ENCODE data around the gene ZC3H4. TPM values are rescaled to one million over a fixed set of nuclear protein-coding genes. Genes with fewer than 3 reads are reported as not detected.
A peak's percentile ranks its signal among the peaks of the same experiment; 100 is the strongest.

ZC3H4 gene
- total RNA-seq, 1 donor from 2014 or later = 53.1 TPM

GRCh38 chr19:47157431-47158321 lies 44.1 kb upstream of the ZC3H4 start:
- peak overlapping the region; percentile 83 for H3K27ac Mint-ChIP-seq (ENCODE audit: unreplicated experiment)
- DNase-seq (ENCODE audit: extremely low spot score, unreplicated experiment) = no peak
- no peak overlapping the region for H3K4me3 Mint-ChIP-seq (ENCODE audit: unreplicated experiment)
- peaks cover 26% of the 10 kb centered on the region for H3K4me1 Mint-ChIP-seq (ENCODE audit: unreplicated experiment)
- no peaks in the 10 kb centered on the region for H3K27me3 Mint-ChIP-seq (ENCODE audit: unreplicated experiment)
- H3K9me3 Mint-ChIP-seq (ENCODE audit: unreplicated experiment) = no peaks in the 10 kb centered on the region
- peaks cover 33% of the 10 kb centered on the region for H3K36me3 Mint-ChIP-seq (ENCODE audit: unreplicated experiment)
- no peak for TF ChIP-seq CTCF (IDR thresholded peaks at IDR 0.05)

- Mint-ChIP-seq H3K4me3 (ENCODE audit: unreplicated experiment) (no peak overlapping the region), H3K4me1 (ENCODE audit: unreplicated experiment) (peaks cover 26% of the 10 kb centered on the region), H3K27me3 (ENCODE audit: unreplicated experiment) (no peaks in the 10 kb centered on the region), H3K36me3 (ENCODE audit: unreplicated experiment) (peaks cover 39% of the 10 kb centered on the region), H3K27ac (ENCODE audit: unreplicated experiment) (peak overlapping the region; percentile 83), H3K9me3 (ENCODE audit: unreplicated experiment) (no peaks in the 10 kb centered on the region)
- DNase-seq (ENCODE audit: extremely low spot score, unreplicated experiment) = no peak
- no peak for TF ChIP-seq CTCF (IDR thresholded peaks at IDR 0.05)
These were observed 43.4 kb upstream of the ZC3H4 start for GRCh38 chr19:47156861-47157430.

- TF ChIP-seq CTCF (IDR thresholded peaks at IDR 0.05) = no peak
- Mint-ChIP-seq H3K36me3 (ENCODE audit: unreplicated experiment) (peaks cover 47% of the 10 kb centered on the region), H3K9me3 (ENCODE audit: unreplicated experiment) (no peaks in the 10 kb centered on the region), H3K4me3 (ENCODE audit: unreplicated experiment) (no peak overlapping the region), H3K27ac (ENCODE audit: unreplicated experiment) (no peak overlapping the region), H3K27me3 (ENCODE audit: unreplicated experiment) (no peaks in the 10 kb centered on the region), H3K4me1 (ENCODE audit: unreplicated experiment) (peaks cover 26% of the 10 kb centered on the region)
- DNase-seq (ENCODE audit: extremely low spot score, unreplicated experiment) = no peak
These were observed 41.6 kb upstream of the ZC3H4 start for GRCh38 chr19:47155148-47155547.

GRCh38 chr19:47153266-47153665 lies 39.7 kb upstream of the ZC3H4 start:
- Mint-ChIP-seq H3K36me3 (ENCODE audit: unreplicated experiment) (peaks cover 45% of the 10 kb centered on the region), H3K4me3 (ENCODE audit: unreplicated experiment) (no peak overlapping the region), H3K9me3 (ENCODE audit: unreplicated experiment) (no peaks in the 10 kb centered on the region), H3K27ac (ENCODE audit: unreplicated experiment) (no peak overlapping the region), H3K27me3 (ENCODE audit: unreplicated experiment) (no peaks in the 10 kb centered on the region), H3K4me1 (ENCODE audit: unreplicated experiment) (peaks cover 17% of the 10 kb centered on the region)
- TF ChIP-seq CTCF (IDR thresholded peaks at IDR 0.05) = no peak
- DNase-seq (ENCODE audit: extremely low spot score, unreplicated experiment) = no peak

GRCh38 chr19:47152632-47153031 lies 39.1 kb upstream of the ZC3H4 start:
- no peak for DNase-seq (ENCODE audit: extremely low spot score, unreplicated experiment)
- Mint-ChIP-seq H3K27me3 (ENCODE audit: unreplicated experiment) (no peaks in the 10 kb centered on the region), H3K27ac (ENCODE audit: unreplicated experiment) (no peak overlapping the region), H3K4me1 (ENCODE audit: unreplicated experiment) (peaks cover 11% of the 10 kb centered on the region), H3K4me3 (ENCODE audit: unreplicated experiment) (no peak overlapping the region), H3K9me3 (ENCODE audit: unreplicated experiment) (no peaks in the 10 kb centered on the region), H3K36me3 (ENCODE audit: unreplicated experiment) (peaks cover 48% of the 10 kb centered on the region)
- TF ChIP-seq CTCF (IDR thresholded peaks at IDR 0.05) = no peak

All from osteocyte (in vitro differentiated cells).